Right ventricle myocardium inferior (tissue), 1 donor: Measurements from ENCODE around the gene SASH1. TPM values are rescaled to one million over a fixed set of nuclear protein-coding genes. Genes with fewer than 3 reads are reported as not detected.
"Not testable (repeated sequence)": the region's sequence is repeated elsewhere in the genome, so short reads cannot be mapped to it uniquely, and the experiment has no call there.

ENCODE experiments used
- ATAC-seq: fragments of 200-7000 bp; cut with Tn5 transposase; one replicate; pipeline ENCODE4 v1.9.1; 2020; ENCODE audit warnings: mild to moderate bottlenecking, moderate library complexity
- DNase-seq: peaks from one replicate; pipeline ENCODE4 v3.0.0; 2021; ENCODE audit errors: missing footprints
- intact Hi-C: fragments of 100-400 bp; cut with DNase I; formaldehyde crosslinking; loops from one replicate; pipeline ENCODE4 v1.11.0; 2022
- total RNA-seq: library from RNA; stranded (reverse); fragmentation: NEBNext Ultra II Directional; extraction: Animal tissue kit (Norgen Biotek cat#: 25700); gene quantifications from one replicate; pipeline ENCODE4 v1.2.1, GENCODE V29; 2021
- donor health status: DM: no; HTN: yes; CAD: no; lungs with severe emphysema.

Gene SASH1
- total RNA-seq, 1 donor from 2014 or later, result 36.8 TPM

- ATAC-seq (no peak), DNase-seq (no peak)
- intact Hi-C loops, result no loop called here
Observed at GRCh38 chr6:148389086-148389485, 46.4 kb downstream of the SASH1 start.

GRCh38 chr6:148389917-148390316 is 47.3 kb downstream of the SASH1 start:
- ATAC-seq (no peak), DNase-seq (no peak)
- intact Hi-C loops, result no loop called here

DNA sequence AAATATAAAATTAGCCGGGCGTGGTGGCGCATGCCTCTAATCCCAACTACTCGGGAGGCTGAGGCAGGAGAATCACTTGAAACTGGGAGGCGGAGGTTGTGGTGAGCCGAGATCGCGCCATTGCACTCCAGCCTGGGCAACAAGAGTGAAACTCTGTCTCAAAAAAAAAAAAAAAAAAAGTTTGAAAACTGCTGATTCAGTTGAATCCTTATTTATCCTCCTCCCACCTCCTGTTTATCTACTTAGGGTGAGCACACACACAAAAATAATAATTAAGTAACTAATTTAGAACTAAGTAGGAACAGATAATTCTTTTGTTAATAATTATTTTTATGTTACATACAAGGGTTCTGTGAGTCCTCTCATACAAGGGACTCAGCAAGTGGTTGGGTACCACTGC is 49.5 kb downstream of the SASH1 start:
- DNase-seq, ATAC-seq, intact Hi-C loops: not testable (repeated sequence)

GRCh38 chr6:148392671-148393070 is 50.0 kb downstream of the SASH1 start:
- no peak for DNase-seq
- intact Hi-C loops, result no loop called here
- no peak for ATAC-seq

DNA sequence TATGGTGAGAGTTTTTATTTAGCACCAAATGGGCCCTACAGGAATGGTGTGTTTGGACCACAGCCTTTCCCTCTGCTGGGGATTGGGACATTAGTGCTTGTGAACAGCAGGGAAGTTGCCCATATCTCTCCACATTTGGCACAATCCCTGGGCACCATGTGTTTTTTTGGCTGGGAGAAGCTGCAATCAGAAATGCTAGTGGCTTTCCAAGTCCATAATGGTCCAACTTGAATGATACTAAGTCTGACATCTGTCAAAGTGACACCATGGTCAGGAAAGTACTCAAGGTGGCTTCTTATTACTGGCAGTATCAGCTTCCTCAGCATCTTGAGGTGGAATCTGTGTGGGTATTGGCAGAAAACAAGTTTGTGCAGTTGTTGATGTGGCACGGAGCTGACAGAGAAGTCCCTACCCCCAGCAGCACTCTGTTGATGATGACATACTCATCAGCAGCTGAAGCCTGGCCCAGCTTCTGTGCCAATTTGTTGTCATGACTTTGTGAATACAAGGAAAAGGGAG is 53.0 kb downstream of the SASH1 start:
- ATAC-seq (peak; percentile 89), DNase-seq (no peak)
- intact Hi-C loops, result loop anchor here (5.0 kb wide), 2 partner anchors 33 to 53 kb away; partner anchors contain the start of gene SASH1

DNA sequence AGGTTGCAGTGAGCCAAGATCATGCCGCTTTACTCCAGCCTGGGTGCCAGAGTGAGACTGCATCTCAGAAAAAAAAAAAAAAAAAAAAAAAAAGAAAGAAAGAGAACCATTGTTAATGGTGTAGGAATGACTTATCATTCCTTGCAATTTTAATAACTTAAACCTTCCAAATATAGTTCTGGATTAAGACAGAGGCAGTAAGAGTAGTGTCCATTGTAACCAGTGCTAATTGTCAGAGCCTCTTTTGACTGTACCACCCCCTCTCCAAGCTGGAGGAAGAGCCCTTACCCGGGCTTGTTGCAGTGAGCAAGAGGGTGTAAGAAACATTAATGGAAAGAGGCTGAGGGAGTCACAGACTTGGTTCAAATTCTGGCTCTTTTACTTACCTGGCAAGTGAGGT is 53.8 kb downstream of the SASH1 start:
- DNase-seq (no peak), ATAC-seq (no peak)
- intact Hi-C loops, result loop anchor here (5.0 kb wide), 2 partner anchors 34 to 54 kb away; partner anchors contain the start of gene SASH1

- no peak for ATAC-seq
- DNase-seq, result no peak
- intact Hi-C loops, result loop anchor here (5.0 kb wide), 2 partner anchors 35 to 55 kb away; partner anchors contain the start of gene SASH1
Observed at GRCh38 chr6:148396926-148397325, 54.3 kb downstream of the SASH1 start.

GRCh38 chr6:148398244-148398643 is 55.6 kb downstream of the SASH1 start:
- intact Hi-C loops, result loop anchor here (5.0 kb wide), 2 partner anchors 36 to 56 kb away; partner anchors contain the start of gene SASH1
- DNase-seq (no peak), ATAC-seq (no peak)

GRCh38 chr6:148398678-148399077 is 56.0 kb downstream of the SASH1 start:
- intact Hi-C loops, result loop anchor here (5.0 kb wide), 2 partner anchors 36 to 56 kb away; partner anchors contain the start of gene SASH1
- DNase-seq (no peak), ATAC-seq (no peak)

- intact Hi-C loops, result no loop called here
- DNase-seq (no peak), ATAC-seq (no peak)
Observed at GRCh38 chr6:148401571-148401970, 58.9 kb downstream of the SASH1 start.

- DNase-seq (no peak), ATAC-seq (no peak)
- intact Hi-C loops, result no loop called here
Observed at GRCh38 chr6:148404456-148405054, 61.9 kb downstream of the SASH1 start.

- DNase-seq (no peak), ATAC-seq (no peak)
- intact Hi-C loops, result no loop called here
Observed at GRCh38 chr6:148405894-148406293, 63.3 kb downstream of the SASH1 start.

DNA sequence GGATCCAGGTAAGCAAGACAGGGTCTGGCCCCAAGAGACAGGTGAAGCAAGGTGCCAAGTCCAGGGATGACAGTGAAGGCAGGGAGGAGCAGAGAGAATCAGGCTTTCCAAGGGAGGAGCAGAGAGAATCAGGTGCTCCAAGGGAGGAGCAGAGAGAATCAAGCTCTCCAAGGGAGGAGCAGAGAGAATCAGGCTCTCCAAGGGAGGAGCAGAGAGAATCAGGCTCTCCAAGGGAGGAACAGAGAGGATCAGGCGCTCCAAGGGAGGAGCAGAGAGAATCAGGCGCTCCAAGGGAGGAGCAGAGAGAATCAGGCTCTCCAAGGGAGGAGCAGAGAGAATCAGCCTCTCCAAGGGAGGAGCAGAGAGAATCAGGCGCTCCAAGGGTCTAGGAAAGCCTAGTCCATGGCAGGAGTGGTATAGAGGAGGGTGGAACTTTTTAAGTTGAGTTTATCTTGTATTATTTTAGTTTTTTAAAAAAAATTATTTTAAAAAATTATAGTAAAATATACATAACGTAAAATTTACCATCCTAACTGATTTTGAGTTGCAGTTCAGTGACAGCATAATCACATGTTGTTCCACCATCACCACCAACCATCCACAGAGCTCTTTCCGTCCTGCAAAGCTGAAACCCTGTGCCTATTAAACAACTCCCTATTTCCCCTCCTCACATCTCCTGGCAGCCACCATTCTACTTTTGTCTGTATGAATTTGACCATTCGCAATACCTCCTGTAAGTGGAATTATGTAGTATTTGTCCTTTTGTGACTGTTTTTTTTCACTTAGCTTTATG is 64.1 kb downstream of the SASH1 start:
- ATAC-seq (no peak), DNase-seq (no peak)
- intact Hi-C loops, result no loop called here

DNA sequence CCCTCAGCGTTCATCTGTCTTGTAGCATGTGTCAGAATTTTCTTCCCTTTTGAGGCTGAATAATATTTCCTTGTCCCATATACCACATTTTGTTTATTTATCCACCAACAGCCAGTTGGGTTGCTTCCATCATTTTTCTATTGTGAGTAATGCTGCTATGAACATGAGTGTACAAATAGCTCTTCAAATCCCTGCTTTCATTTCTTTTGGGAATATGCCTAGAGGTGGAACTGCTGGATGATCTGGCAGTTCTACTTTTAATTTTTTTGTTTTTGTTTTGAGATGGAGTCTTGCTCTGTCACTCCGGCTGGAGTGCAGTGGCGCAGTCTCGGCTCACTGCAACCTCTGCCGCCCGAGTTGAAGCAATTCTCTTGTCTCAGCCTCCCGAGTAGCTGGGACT is 64.7 kb downstream of the SASH1 start:
- peak; percentile 84 for ATAC-seq
- intact Hi-C loops, result no loop called here
- no peak for DNase-seq

GRCh38 chr6:148413321-148414091 is 70.9 kb downstream of the SASH1 start:
- no peak for ATAC-seq
- no peak for DNase-seq
- intact Hi-C loops, result no loop called here

DNA sequence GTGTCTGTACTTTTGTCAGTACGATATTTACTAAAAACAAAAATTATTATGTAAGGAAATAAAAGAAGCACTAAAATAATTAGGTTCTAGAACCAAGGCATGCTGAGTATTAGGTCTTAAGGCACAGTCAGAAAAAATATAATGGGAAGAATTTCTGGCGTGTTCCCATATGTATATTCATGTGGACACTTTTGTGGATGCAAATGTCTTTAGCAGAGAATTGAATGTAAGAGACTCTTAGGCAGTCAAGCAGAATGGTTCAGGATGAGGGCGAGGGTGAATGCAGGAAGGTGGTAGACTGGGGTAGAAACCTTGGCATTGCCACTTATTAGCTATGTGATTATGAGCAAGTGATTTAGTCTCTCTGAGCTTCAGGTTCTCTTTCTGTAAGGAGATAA is 71.5 kb downstream of the SASH1 start:
- intact Hi-C loops, result no loop called here
- ATAC-seq (no peak), DNase-seq (no peak)

DNA sequence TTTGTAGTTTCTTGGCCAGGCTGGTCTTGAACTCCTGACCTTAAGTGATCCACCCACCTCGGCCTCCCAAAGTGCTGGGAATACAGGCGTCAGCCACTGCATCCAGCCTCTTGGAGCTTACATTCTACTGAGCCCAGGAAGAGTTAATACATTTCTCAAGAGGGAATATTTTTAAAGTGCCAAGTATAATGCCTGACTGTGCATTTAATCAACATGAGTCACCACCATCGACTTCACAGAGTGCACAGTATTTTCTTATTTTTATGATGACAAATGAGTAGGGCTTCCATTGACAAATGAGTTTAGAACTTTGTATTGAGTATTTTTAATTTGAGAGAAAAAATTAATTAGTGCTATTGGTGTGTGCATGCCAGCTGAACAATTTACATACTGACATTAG is 72.2 kb downstream of the SASH1 start:
- ATAC-seq, result peak; percentile 68
- DNase-seq, result no peak
- intact Hi-C loops, result no loop called here

DNA sequence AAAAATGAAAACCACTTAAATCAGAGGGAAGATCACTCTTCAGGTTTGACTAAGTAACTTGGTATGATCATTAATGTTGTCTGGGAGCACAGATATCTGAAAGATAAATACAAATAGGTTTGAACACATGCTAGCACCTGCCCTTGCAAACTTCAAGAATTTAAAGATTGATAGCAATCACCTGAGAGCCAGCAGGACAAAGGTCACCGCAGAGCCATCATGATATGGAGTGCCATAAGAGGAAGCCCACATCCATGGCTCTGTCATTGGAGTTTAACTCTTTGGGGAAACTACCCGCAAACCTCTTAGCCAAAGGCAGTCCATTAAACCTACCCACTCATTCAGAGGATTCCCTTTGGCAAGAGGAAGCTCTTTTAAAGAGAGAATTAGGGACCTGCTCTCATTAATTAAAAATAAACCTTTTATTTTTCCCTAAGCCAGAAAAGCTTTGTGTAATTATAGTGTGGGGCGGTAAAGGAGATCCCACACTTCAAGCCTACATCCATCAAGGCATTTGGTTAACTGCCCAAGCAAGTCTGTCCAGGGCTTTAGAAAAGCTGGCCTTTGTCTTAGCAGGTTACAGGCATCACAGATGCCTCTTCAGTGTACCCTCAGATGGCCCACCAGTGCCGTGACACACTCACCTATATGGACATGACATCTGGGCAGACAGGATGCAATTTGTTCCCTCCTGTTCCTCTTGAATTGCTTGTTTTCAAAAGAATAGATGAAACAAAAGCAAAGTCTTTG is 73.0 kb downstream of the SASH1 start:
- ATAC-seq, result no peak
- intact Hi-C loops, result no loop called here

More for the DNA sequence above, 73.0 kb downstream of the SASH1 start:
- no peak for DNase-seq
